DMS 273 treated with DMSO at 0.1 percent for 48 hours (cell line): ENCODE results near the gene ARL2BP.

Source experiments
- DNase-seq: peaks from one replicate; lab custom pipeline; 2025; lab: John Stamatoyannopoulos, UW

Gene ARL2BP

GRCh38 chr16:57283214-57283958 is 38.3 kb downstream of the ARL2BP start:
- no peak for DNase-seq

GRCh38 chr16:57283959-57284208 is 38.8 kb downstream of the ARL2BP start:
- DNase-seq, result no peak

GRCh38 chr16:57284209-57284951 is 39.3 kb downstream of the ARL2BP start, which contains the start of gene PLLP:
TSS of gene PLLP (minus strand) at chr16:57284672. CDS start at chr16:57284540, 132 bp downstream.
- no peak for DNase-seq

- no peak for DNase-seq
These were observed 39.9 kb downstream of the ARL2BP start for GRCh38 chr16:57284952-57285363.

- no peak for DNase-seq
These were observed 40.3 kb downstream of the ARL2BP start for GRCh38 chr16:57285379-57285778.

DNA sequence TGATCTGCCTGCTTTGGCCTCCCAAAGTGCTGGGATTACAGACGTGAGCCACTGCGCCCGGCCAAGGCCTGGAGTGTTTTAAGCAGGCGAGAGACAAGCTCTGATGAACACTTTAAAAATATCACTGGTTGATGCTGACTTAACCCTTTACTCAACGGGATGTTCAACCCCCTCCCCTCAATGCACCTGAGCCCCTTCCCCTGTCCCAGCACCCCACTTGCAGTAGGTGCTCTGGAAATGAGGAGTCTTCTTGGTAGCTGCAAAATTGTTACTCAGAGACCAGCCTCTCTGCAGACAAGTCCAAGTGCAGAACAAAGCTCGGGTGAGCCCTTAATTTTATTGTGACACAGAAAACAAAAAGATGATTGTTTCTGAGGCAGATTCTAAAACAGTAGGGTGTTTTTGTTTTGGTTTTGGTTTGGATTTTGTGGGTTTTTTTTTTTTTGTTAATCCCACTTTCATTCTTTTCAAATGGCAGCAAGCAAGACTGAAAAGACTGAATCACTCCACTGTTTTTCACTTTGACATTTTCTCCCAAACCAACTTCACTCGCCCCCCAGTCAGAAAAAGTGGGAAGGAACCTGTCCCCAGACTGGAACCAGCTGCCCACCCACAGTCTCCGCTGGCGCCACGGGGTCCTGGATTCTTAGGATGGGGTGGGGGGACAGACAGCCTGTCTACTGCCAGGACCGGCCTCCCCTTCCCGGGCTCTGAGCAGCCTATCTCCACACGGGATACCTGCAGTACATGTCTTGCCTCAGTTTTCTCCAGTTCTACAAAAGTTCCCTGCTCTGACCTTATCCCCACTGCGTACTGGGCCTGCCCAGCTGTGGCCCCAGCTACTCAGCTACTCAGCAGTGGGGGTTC is 44.6 kb downstream of the ARL2BP start:
- no peak for DNase-seq

GRCh38 chr16:57297856-57298255 is 52.8 kb downstream of the ARL2BP start:
- no peak for DNase-seq

DNA sequence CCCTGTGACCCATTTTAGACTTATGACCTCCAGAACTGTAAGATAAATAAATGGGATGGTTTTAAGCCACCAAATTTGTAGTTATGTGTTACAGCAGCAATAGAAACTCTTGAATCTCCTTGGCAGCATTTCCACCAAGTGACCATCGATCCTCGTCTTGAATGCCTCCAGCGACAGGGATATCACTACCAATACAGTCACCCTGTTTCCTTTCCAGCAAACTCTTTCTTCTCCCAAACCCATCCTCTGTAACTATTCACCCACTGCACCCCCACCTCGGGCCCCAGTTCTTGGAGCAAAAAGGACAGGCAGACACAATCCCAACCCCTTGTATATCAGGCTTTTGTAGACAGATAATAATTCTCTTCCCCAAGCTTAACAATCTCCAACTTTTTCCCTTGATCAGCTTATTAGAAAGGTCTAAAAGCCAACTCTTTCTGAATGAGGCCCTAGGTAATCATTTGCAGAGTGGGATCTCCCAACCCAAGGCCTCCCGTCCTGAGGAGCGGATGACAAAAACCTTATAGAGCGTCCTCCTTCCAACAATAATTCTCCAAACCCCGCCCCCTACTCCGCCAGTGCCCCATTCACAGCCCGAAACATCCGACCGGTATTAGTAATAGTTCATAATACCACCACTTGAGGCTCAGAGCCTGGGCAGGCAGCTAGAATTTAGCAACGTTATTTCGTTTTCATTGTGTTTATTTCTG is 54.1 kb downstream of the ARL2BP start:
- DNase-seq, result peak; percentile 85

DNA sequence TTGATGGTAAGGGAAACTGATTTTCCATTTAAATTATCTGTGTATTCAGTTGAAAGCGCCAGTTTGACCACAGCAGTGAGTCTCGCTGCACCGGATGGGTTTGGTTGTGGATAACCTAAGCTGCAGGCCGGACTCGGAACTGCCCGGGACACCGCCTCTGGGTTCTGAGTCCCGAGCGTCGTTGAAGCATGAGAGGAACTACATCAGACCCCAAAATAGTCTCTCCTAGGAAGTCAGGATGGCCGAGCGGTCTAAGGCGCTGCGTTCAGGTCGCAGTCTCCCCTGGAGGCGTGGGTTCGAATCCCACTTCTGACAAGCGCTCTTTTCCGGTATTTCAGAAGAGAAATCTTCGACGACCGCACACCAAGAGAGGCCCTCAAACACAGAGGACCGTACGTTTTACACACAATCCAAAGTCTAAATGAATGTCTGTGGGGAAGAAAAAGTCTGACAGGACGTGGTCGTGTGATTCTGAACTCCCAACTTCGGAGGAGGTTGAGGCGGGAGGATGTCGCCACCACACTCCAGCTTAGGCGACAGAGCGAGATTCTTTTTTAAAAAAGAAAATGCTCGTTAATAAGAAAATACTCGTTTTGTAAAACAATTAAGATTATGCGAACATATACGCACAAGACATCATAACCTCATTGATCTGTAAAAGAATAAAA is 54.8 kb downstream of the ARL2BP start:
- peak; percentile 94 for DNase-seq

GRCh38 chr16:57300387-57301125 is 55.5 kb downstream of the ARL2BP start:
- DNase-seq, result peak; percentile 97

DNA sequence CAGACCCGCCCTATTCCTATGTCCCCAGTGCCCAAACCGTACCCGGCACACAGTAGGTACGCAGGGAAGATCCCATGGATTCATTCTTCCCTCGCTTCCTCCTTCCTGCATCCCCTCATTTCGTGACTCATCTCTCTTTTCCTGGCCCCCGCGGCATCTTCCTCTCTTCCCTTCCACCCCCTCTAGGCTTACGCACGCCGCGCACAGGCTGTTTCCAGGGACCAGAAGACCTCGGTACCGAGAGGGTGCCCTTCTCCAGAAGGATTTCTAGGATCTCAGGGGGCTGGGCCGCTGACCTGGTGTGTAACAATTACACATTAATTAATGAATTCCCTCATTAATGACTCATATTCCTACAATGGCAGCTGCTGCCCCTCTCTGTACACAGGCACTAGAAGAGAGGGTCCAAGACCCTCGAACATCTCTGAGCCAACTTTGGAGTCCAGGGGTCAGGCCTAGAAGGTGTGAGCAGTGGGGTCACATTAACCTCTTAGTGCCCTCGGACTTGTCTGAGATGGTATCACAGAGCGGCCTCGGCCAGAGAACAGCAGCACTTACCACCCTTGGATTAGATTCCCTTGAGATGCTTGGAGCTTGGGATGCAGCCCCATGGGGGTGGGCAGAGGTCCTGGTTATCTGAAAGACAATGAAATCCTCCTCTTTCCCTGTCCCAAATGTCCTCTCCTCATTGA is 56.2 kb downstream of the ARL2BP start:
- no peak for DNase-seq
